OCI-LY7 (cell line): ENCODE data around the gene CAPN10.

Source experiments
- CTCF ChIP-seq: fragments of 200-600 bp; sonication (generic); conservative IDR thresholded peaks from 2 replicates; pipeline ENCODE4 v1.5.1; 2014; ENCODE audit warnings: mild to moderate bottlenecking, antibody characterized with exemption, low read length, moderate library complexity, mixed read lengths
- EZH2phosphoT487 ChIP-seq: fragments of 200-600 bp; sonication (generic); IDR thresholded peaks from 2 replicates; pipeline ENCODE4 v1.6.1; 2018; ENCODE audit warnings: low read depth, borderline replicate concordance, mild to moderate bottlenecking, mixed run types, antibody characterized with exemption, low read length, moderate library complexity, mixed read lengths

GRCh38 chr2:240620859-240621258, 34.3 kb downstream of the CAPN10 start:
- TF ChIP-seq CTCF (no peak), EZH2phosphoT487 (no peak)
